Tibial nerve (tissue), 4 donors: ENCODE results near the gene KRTAP5-9. TPM values are rescaled to one million over a fixed set of nuclear protein-coding genes. Genes with fewer than 3 reads are reported as not detected.
"Not testable (repeated sequence)": the region's sequence is repeated elsewhere in the genome, so short reads cannot be mapped to it uniquely, and the experiment has no call there.

Experiments
- DNase-seq, 2 donors: peaks; one replicate each; pipeline ENCODE4 v3.0.0-alpha.2; 2019; ENCODE audit warnings: low spot score in 2 of 2
- H3K27ac ChIP-seq, 4 donors: fragments of 200-600 bp; sonication (generic) in 3 of 4; one replicate each; pipeline ENCODE4 v1.5.1; 2017 to 2019; ENCODE audit warnings: mild to moderate bottlenecking in 1 of 4
- H3K27me3 ChIP-seq, 2 donors: fragments of 200-600 bp; sonication (generic) in 1 of 2; one replicate each; pipeline versions ENCODE4 v1.5.1 to v1.6.0; 2017 to 2019
- H3K36me3 ChIP-seq, 3 donors: fragments of 200-600 bp; sonication (generic); one replicate each; pipeline ENCODE4 v1.5.1; 2018 to 2019
- H3K4me1 ChIP-seq, 4 donors: fragments of 200-600 bp; sonication (generic) in 3 of 4; one replicate each; pipeline ENCODE4 v1.5.1; 2017 to 2019
- H3K4me3 ChIP-seq, 4 donors: fragments of 200-600 bp; sonication (generic) in 3 of 4; one replicate each; pipeline ENCODE4 v1.5.1; 2017 to 2019; ENCODE audit warnings: mild to moderate bottlenecking in 1 of 4, moderate library complexity in 1 of 4
- H3K9me3 ChIP-seq, 4 donors: fragments of 200-600 bp; sonication (generic) in 3 of 4; one replicate each; pipeline ENCODE4 v1.5.1; 2017 to 2019
- EP300 ChIP-seq, 2 donors: sonication (generic); formaldehyde crosslinking; IDR thresholded peaks; one replicate each; pipeline ENCODE4 v1.6.1; 2017; ENCODE audit warnings: antibody characterized with exemption in 2 of 2, mild to moderate bottlenecking in 1 of 2
- POLR2A ChIP-seq, 2 donors: fragments of 450-650 bp; IDR thresholded peaks; one replicate each; pipeline ENCODE4 v1.6.1; 2017; ENCODE audit warnings: antibody characterized with exemption in 2 of 2, mild to moderate bottlenecking in 2 of 2, moderate library complexity in 2 of 2
- WGBS, 2 donors: methylation state at CpG; one replicate each; pipeline ENCODE4 v1.1.5; 2018; 5-methylcytosine and 5-hydroxymethylcytosine counted together
- total RNA-seq, 4 donors: library from RNA; depleted of rRNA; stranded (reverse); fragments of >200 nt; gene quantifications; one replicate each; pipeline ENCODE4 v1.1.0, GENCODE V29; 2016
- TF ChIP-seq, protein P1 (sequence below), 5 experiments: fragments of 200-600 bp in 3 of 5; fragments of 450-650 bp in 2 of 5; sonication (generic) in 3 of 5; IDR thresholded peaks; one replicate each; pipeline ENCODE4 v1.5.1; 2016 to 2019; ENCODE audit warnings: antibody characterized with exemption in 5 of 5, mild to moderate bottlenecking in 3 of 5, moderate library complexity in 2 of 5

Gene KRTAP5-9
- total RNA-seq, 4 donors from 2014 or later, result 0.59 to 2.1 (median 0.60) TPM; not detected in 1

- Histone ChIP-seq H3K4me3 (no peak overlapping the region), H3K4me1 (peaks cover 0 to 4% (median 0%) of the 10 kb centered on the region in 4 donors), H3K27me3 (no peaks in the 10 kb centered on the region), H3K27ac (no peak overlapping the region), H3K36me3 (no peaks in the 10 kb centered on the region), H3K9me3 (no peaks in the 10 kb centered on the region)
- 3 to 7% methylated on average over 8 of the region's 8 CpGs for WGBS, 2 donors
- TF ChIP-seq POLR2A (IDR thresholded peaks at IDR 0.05), result no peak
- TF ChIP-seq, protein P1, sequence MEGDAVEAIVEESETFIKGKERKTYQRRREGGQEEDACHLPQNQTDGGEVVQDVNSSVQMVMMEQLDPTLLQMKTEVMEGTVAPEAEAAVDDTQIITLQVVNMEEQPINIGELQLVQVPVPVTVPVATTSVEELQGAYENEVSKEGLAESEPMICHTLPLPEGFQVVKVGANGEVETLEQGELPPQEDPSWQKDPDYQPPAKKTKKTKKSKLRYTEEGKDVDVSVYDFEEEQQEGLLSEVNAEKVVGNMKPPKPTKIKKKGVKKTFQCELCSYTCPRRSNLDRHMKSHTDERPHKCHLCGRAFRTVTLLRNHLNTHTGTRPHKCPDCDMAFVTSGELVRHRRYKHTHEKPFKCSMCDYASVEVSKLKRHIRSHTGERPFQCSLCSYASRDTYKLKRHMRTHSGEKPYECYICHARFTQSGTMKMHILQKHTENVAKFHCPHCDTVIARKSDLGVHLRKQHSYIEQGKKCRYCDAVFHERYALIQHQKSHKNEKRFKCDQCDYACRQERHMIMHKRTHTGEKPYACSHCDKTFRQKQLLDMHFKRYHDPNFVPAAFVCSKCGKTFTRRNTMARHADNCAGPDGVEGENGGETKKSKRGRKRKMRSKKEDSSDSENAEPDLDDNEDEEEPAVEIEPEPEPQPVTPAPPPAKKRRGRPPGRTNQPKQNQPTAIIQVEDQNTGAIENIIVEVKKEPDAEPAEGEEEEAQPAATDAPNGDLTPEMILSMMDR (IDR thresholded peaks at IDR 0.05), result peak; percentile 30 to 76 (median 71)
- TF ChIP-seq EP300 (IDR thresholded peaks at IDR 0.05), result no peak
- peak in 1 of 2 donors; percentile 47 for DNase-seq
Measured at GRCh38 chr11:71580057-71581003, 32.1 kb downstream of the KRTAP5-9 start.

- no peaks in the 10 kb centered on the region for H3K36me3 ChIP-seq
- no peaks in the 10 kb centered on the region for H3K9me3 ChIP-seq
- no peak overlapping the region for H3K27ac ChIP-seq
- H3K4me3 ChIP-seq, result no peak overlapping the region
- H3K27me3 ChIP-seq, result no peaks in the 10 kb centered on the region
- DNase-seq, result no peak
- H3K4me1 ChIP-seq, result peaks cover 0 to 4% (median 0%) of the 10 kb centered on the region in 4 donors
- WGBS, 2 donors, result 73 to 78% methylated on average over 4 of the region's 4 CpGs
- TF ChIP-seq POLR2A (IDR thresholded peaks at IDR 0.05), result no peak
- TF ChIP-seq EP300 (IDR thresholded peaks at IDR 0.05), result no peak
- TF ChIP-seq, protein P1 (IDR thresholded peaks at IDR 0.05), result no peak
Measured at GRCh38 chr11:71581826-71582225, 33.6 kb downstream of the KRTAP5-9 start.

GRCh38 chr11:71582309-71582895 is 34.2 kb downstream of the KRTAP5-9 start, which contains the start of gene KRTAP5-11:
Gene KRTAP5-11 (minus strand): TSS chr11:71582875. CDS start chr11:71582837, 38 bp downstream.
- no peaks in the 10 kb centered on the region for H3K9me3 ChIP-seq
- peaks cover 0 to 4% (median 0%) of the 10 kb centered on the region in 4 donors for H3K4me1 ChIP-seq
- H3K4me3 ChIP-seq, result no peak within 1 kb of the TSS
- no peaks in the 10 kb centered on the region for H3K27me3 ChIP-seq
- no peak for DNase-seq
- no peaks in the 10 kb centered on the region for H3K36me3 ChIP-seq
- WGBS, 2 donors, result 69 to 82% methylated on average over 3 of the region's 3 CpGs
- TF ChIP-seq, protein P1 (IDR thresholded peaks at IDR 0.05), result no peak
- TF ChIP-seq POLR2A (IDR thresholded peaks at IDR 0.05) (no peak), EP300 (IDR thresholded peaks at IDR 0.05) (no peak)
- no peak within 1 kb of the TSS for H3K27ac ChIP-seq

DNA sequence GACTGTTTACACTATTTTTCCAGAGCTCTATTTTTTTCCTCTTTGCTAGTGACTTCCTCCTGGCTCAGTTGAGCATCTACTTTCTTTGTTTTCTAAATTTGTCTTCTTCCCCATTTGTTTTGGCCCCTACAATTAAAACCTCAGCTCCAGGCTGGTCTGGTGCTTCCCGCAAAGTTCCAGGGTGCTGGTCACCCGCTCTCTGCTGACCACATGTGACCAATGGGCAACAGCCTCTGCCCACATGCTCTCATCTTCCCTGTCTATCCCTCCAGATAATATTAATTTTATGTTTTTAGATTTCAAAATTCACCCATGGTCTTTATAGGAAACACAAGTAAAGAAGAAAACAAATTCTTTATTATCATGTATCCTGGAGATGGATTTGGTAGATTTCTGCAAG is 34.7 kb downstream of the KRTAP5-9 start:
- H3K27ac ChIP-seq, H3K9me3 ChIP-seq, H3K4me3 ChIP-seq, H3K27me3 ChIP-seq, H3K36me3 ChIP-seq, DNase-seq, H3K4me1 ChIP-seq: not testable (repeated sequence)
- WGBS, 2 donors, result 90 to 92% methylated on average over 2 of the region's 2 CpGs

DNA sequence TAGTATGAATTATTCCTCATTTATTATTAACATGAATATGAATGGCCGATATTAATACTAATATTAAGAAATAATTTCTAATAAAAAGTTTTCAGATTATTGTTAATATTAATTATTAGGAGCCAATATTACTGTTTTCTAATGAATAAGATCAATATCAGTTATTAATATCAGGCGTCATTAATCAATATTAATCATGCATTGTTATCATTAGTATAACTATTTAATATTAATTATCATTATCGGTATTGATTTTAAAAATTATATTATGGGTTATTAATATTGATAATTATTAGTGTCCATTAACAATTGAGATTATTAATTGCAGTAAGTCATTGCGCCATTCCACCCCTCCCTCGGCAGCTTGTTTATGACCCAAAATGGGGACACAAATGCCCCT is 37.5 kb downstream of the KRTAP5-9 start:
- H3K27me3 ChIP-seq, H3K9me3 ChIP-seq, H3K36me3 ChIP-seq, H3K4me1 ChIP-seq, H3K27ac ChIP-seq, H3K4me3 ChIP-seq, DNase-seq: not testable (repeated sequence)
- 87 to 92% methylated on average over 5 of the region's 5 CpGs for WGBS, 2 donors

GRCh38 chr11:71588314-71588713 is 40.1 kb downstream of the KRTAP5-9 start:
- not testable (repeated sequence) for H3K36me3 ChIP-seq, DNase-seq, H3K4me1 ChIP-seq, H3K27ac ChIP-seq, H3K27me3 ChIP-seq, H3K4me3 ChIP-seq, H3K9me3 ChIP-seq
- WGBS, 2 donors, result 27 to 40% methylated on average over 4 of the region's 4 CpGs

DNA sequence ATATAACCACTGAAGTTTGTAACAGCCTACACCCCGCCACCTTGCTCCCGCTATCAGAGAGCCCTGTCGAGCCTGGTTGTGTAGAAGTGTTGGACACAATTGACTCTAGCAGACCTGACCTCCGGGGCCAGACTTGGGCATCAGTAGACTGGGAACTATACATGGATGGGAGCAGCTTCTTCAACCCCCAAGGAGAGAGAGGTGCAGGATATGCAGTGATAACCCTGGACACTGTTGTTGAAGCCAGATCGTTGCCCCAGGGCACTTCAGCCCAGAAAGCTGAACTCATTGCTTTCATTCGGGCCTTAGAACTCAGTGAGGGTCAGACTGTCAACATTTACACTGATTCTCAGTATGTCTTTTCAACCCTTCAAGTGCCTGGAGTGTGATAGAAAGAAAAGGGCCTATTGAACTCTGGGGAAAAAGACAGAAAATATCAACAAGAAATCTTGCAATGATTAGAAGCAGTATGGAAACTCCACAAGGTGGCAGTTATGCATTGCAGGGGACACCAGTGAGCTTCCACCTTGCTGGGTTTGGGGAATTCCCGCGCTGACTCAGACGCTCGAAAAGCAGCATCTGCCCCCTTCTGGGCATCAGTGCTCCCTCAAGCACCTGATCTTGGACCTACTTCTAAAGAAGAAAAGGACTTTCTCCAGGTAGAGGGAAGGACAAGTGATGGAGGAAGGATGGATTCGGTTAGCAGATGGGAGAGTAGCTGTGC is 40.8 kb downstream of the KRTAP5-9 start:
- DNase-seq, H3K4me1 ChIP-seq, H3K36me3 ChIP-seq, H3K27ac ChIP-seq, H3K27me3 ChIP-seq, H3K4me3 ChIP-seq, H3K9me3 ChIP-seq: not testable (repeated sequence)
- WGBS, 2 donors, result 51 to 56% methylated on average over 11 of the region's 11 CpGs

DNA sequence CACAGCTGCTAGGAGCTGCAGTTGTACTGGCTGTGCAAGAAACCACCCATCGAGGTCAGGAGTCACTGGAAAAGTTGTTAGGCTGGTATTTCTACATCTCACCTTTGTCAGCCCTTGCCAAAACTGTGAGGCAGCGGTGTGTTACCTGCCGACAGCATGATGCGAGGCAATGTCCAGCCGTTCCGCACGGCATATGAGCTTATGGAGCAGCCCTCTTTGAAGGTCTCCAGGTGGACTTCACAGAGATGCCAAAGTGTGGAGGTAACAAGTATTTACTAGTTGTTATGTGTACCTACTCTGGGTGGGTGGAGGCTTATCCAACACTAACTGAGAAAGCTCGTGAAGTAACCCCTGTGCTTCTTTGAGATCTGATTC is 41.3 kb downstream of the KRTAP5-9 start:
- not testable (repeated sequence) for DNase-seq, H3K9me3 ChIP-seq, H3K27ac ChIP-seq, H3K36me3 ChIP-seq, H3K4me1 ChIP-seq, H3K4me3 ChIP-seq, H3K27me3 ChIP-seq
- 75 to 78% methylated on average over 7 to 8 of the region's 8 CpGs for WGBS, 2 donors
